Liver (tissue), 9 donors: ENCODE measurements around the gene KIF17. TPM values are rescaled to one million over a fixed set of nuclear protein-coding genes. Genes with fewer than 3 reads are reported as not detected.

ENCODE experiments used
- DNase-seq: peaks from one replicate; pipeline ENCODE4 v3.0.0-alpha.2; 2017; ENCODE audit warnings: low spot score
- H3K27ac ChIP-seq, 2 donors: one replicate each; pipeline ENCODE4 v1.7.0; 2013; ENCODE audit warnings: inconsistent platforms in 2 of 2, low read length in 2 of 2, control low read depth in 1 of 2, low read depth in 1 of 2, mild to moderate bottlenecking in 1 of 2
- H3K27me3 ChIP-seq, 4 donors: one replicate each; pipeline versions ENCODE4 v1.6.1 to v1.7.0; 2013; ENCODE audit warnings: low read length in 3 of 4, inconsistent platforms in 1 of 4, mild to moderate bottlenecking in 1 of 4, moderate library complexity in 1 of 4; ENCODE audit not compliant: control insufficient read depth in 4 of 4, insufficient read depth in 4 of 4
- H3K36me3 ChIP-seq, 4 donors: one replicate each; pipeline versions ENCODE4 v1.6.1 to v1.7.0; 2013; ENCODE audit warnings: low read length in 3 of 4, mild to moderate bottlenecking in 3 of 4, low read depth in 1 of 4, moderate library complexity in 1 of 4; ENCODE audit not compliant: control insufficient read depth in 4 of 4, insufficient read depth in 3 of 4
- H3K4me1 ChIP-seq, 4 donors: one replicate each; pipeline versions ENCODE4 v1.6.1 to v1.7.0; 2013; ENCODE audit warnings: low read length in 3 of 4, mild to moderate bottlenecking in 3 of 4, moderate library complexity in 1 of 4; ENCODE audit not compliant: control insufficient read depth in 4 of 4, insufficient read depth in 4 of 4
- H3K4me3 ChIP-seq, 3 donors: one replicate each; pipeline versions ENCODE4 v1.6.1 to v1.7.0; 2013; ENCODE audit warnings: low read length in 3 of 3, control low read depth in 1 of 3, low read depth in 1 of 3, mild to moderate bottlenecking in 1 of 3
- H3K9ac ChIP-seq, 2 donors: one replicate each; pipeline ENCODE4 v1.7.0; 2013; ENCODE audit warnings: low read length in 2 of 2, mild to moderate bottlenecking in 2 of 2, moderate library complexity in 2 of 2, control low read depth in 1 of 2, low read depth in 1 of 2
- H3K9me3 ChIP-seq, 4 donors: one replicate each; pipeline versions ENCODE4 v1.6.1 to v1.7.0; 2013; ENCODE audit warnings: low read length in 3 of 4; ENCODE audit not compliant: control insufficient read depth in 4 of 4
- ATF3 ChIP-seq: IDR thresholded peaks from 2 replicates; pipeline ENCODE4 v1.6.1; 2016; ENCODE audit warnings: antibody characterized with exemption
- CTCF ChIP-seq: fragments of 150-350 bp; IDR thresholded peaks from 2 replicates; pipeline ENCODE4 v1.5.1; 2017; ENCODE audit warnings: improper control_type of control experiment, low read depth, low read length; ENCODE audit not compliant: missing input control
- EGR1 ChIP-seq, 2 donors: IDR thresholded peaks; 2 replicates each; pipeline ENCODE4 v1.6.1; 2016 to 2018; ENCODE audit warnings: antibody characterized with exemption in 2 of 2, low read depth in 2 of 2
- FOXA1 ChIP-seq: IDR thresholded peaks from 2 replicates; pipeline ENCODE4 v1.6.1; 2016; ENCODE audit warnings: antibody characterized with exemption
- FOXA2 ChIP-seq: IDR thresholded peaks from 2 replicates; pipeline ENCODE4 v1.6.1; 2016; ENCODE audit warnings: antibody characterized with exemption
- GABPA ChIP-seq, 2 donors: IDR thresholded peaks in 1 of 2; conservative IDR thresholded peaks in 1 of 2; 2 replicates each; pipeline ENCODE4 v1.6.1; 2016; ENCODE audit warnings: antibody characterized with exemption in 2 of 2, mild to moderate bottlenecking in 1 of 2, moderate library complexity in 1 of 2
- HNF4G ChIP-seq: IDR thresholded peaks from 2 replicates; pipeline ENCODE4 v1.6.1; 2016; ENCODE audit warnings: antibody characterized with exemption
- JUND ChIP-seq, 2 donors: IDR thresholded peaks; 2 replicates each; pipeline ENCODE4 v1.6.1; 2016; ENCODE audit warnings: antibody characterized with exemption in 2 of 2
- MAX ChIP-seq: IDR thresholded peaks from 2 replicates; pipeline ENCODE4 v1.6.1; 2016; ENCODE audit warnings: antibody characterized with exemption
- REST ChIP-seq: IDR thresholded peaks from 2 replicates; pipeline ENCODE4 v1.6.1; 2016; ENCODE audit warnings: antibody characterized with exemption, mild to moderate bottlenecking
- RXRA ChIP-seq, 2 donors: IDR thresholded peaks; 2 replicates each; pipeline ENCODE4 v1.6.1; 2017 to 2018; ENCODE audit warnings: antibody characterized with exemption in 2 of 2, mild to moderate bottlenecking in 1 of 2
- SP1 ChIP-seq: IDR thresholded peaks from 2 replicates; pipeline ENCODE4 v1.6.1; 2018; ENCODE audit warnings: antibody characterized with exemption, mild to moderate bottlenecking
- TAF1 ChIP-seq: conservative IDR thresholded peaks from 2 replicates; pipeline ENCODE4 v1.6.1; 2016; ENCODE audit warnings: antibody characterized with exemption, mild to moderate bottlenecking
- YY1 ChIP-seq: IDR thresholded peaks from 2 replicates; pipeline ENCODE4 v1.6.1; 2016; ENCODE audit warnings: antibody characterized with exemption, mild to moderate bottlenecking
- ZBTB33 ChIP-seq: IDR thresholded peaks from 2 replicates; pipeline ENCODE4 v1.6.1; 2016; ENCODE audit warnings: antibody characterized with exemption
- WGBS: extraction: QIAGEN DNeasy Blood & Tissue Kit; methylation state at CpG from one replicate; pipeline ENCODE4 v1.1.7; 2013; 5-methylcytosine and 5-hydroxymethylcytosine counted together
- polyA plus RNA-seq, 2 donors: library from polyadenylated mRNA; stranded (reverse) in 1 of 2; unstranded in 1 of 2; fragments of 200-250 nt in 1 of 2; fragments of >200 nt in 1 of 2; fragmentation: Nextera tagmentation in 1 of 2; extraction: Ambion mirVana in 1 of 2; gene quantifications; one replicate each; pipeline versions ENCODE4 v1.2.1 to v1.2.3, GENCODE V29; 2013 to 2015
- total RNA-seq, 2 donors: library from RNA; depleted of rRNA; stranded (reverse); fragments of >200 nt; gene quantifications; one replicate each; pipeline ENCODE4 v1.2.3, GENCODE V29; 2014
- donor health status: healthy.
- donor health status: healthy.
- donor health status: healthy.
- donor health status: healthy.
- donor health status: healthy.

Gene KIF17
- total and polyA plus RNA-seq, 4 donors: 1.0 to 2.7 (median 2.0) TPM

- no peak overlapping the region for H3K9ac ChIP-seq
- H3K9me3 ChIP-seq: no peaks in the 10 kb centered on the region
- whole genome bisulfite sequencing: 54% methylated on average over 14 of the region's 14 CpGs
- DNase-seq: no peak
- peaks cover 6 to 20% (median 13%) of the 10 kb centered on the region in 4 donors for H3K4me1 ChIP-seq
- H3K27ac ChIP-seq: no peak overlapping the region
- H3K4me3 ChIP-seq: no peak overlapping the region
- H3K36me3 ChIP-seq: no peaks in the 10 kb centered on the region
- TF ChIP-seq JUND (IDR thresholded peaks at IDR 0.05) (no peak), RXRA (IDR thresholded peaks at IDR 0.05) (no peak), MAX (no peak), YY1 (no peak), HNF4G (no peak), REST (no peak), FOXA2 (no peak), GABPA (IDR thresholded peaks at IDR 0.05 in 1 of 2, conservative IDR thresholded peaks at IDR 0.05 in 1 of 2) (no peak), EGR1 (IDR thresholded peaks at IDR 0.05; ENCODE audit: low read depth in 2 of 2) (no peak), TAF1 (no peak)
- H3K27me3 ChIP-seq: no peaks in the 10 kb centered on the region
Observed at GRCh38 chr1:20729155-20729931, 11.5 kb upstream of the KIF17 start.

- 78% methylated on average over 9 of the region's 9 CpGs for WGBS
- H3K27me3 ChIP-seq: no peaks in the 10 kb centered on the region
- H3K4me1 ChIP-seq: peaks cover 6 to 20% (median 13%) of the 10 kb centered on the region in 4 donors
Observed at GRCh38 chr1:20728371-20729154, 10.8 kb upstream of the KIF17 start.

More at GRCh38 chr1:20728371-20729154, 10.8 kb upstream of the KIF17 start:
- H3K9me3 ChIP-seq: no peaks in the 10 kb centered on the region
- no peak for DNase-seq
- TF ChIP-seq ATF3 (no peak), YY1 (no peak), REST (no peak), GABPA (IDR thresholded peaks at IDR 0.05 in 1 of 2, conservative IDR thresholded peaks at IDR 0.05 in 1 of 2) (no peak), CTCF (no peak), SP1 (no peak), HNF4G (no peak), JUND (IDR thresholded peaks at IDR 0.05) (no peak), MAX (no peak), FOXA1 (no peak), ZBTB33 (no peak)
- H3K27ac ChIP-seq: no peak overlapping the region
- no peak overlapping the region for H3K4me3 ChIP-seq
- no peak overlapping the region for H3K9ac ChIP-seq
- no peaks in the 10 kb centered on the region for H3K36me3 ChIP-seq
